Heart left ventricle (tissue), 16 donors: ENCODE results near the gene SLC9A3. TPM values are rescaled to one million over a fixed set of nuclear protein-coding genes. Genes with fewer than 3 reads are reported as not detected.

ENCODE experiments used
- ATAC-seq, 4 donors: fragments of 200-7000 bp; cut with Tn5 transposase; one replicate each; pipeline ENCODE4 v1.9.1; 2020 to 2022; ENCODE audit warnings: moderate library complexity in 4 of 4, mild to moderate bottlenecking in 3 of 4, moderate number of reproducible peaks in 1 of 4
- DNase-seq, 5 donors: peaks; one replicate each; pipeline ENCODE4 v3.0.0-alpha.2; 2020
- H3K27ac ChIP-seq, 12 donors: fragments of 200-600 bp; sonication (generic) in 4 of 12; one replicate each; pipeline versions ENCODE4 v1.5.0 to v1.8.0; 2016 to 2022; ENCODE audit warnings: mild to moderate bottlenecking in 2 of 12
- H3K27me3 ChIP-seq, 9 donors: fragments of 200-600 bp; sonication (generic) in 2 of 9; one replicate each; pipeline versions ENCODE4 v1.5.1 to v1.8.0; 2016 to 2022; ENCODE audit warnings: mild to moderate bottlenecking in 3 of 9
- H3K36me3 ChIP-seq, 9 donors: fragments of 200-600 bp; sonication (generic) in 2 of 9; one replicate each; pipeline versions ENCODE4 v1.5.0 to v1.8.0; 2018 to 2022; ENCODE audit warnings: mild to moderate bottlenecking in 2 of 9
- H3K4me1 ChIP-seq, 12 donors: fragments of 200-600 bp; sonication (generic) in 4 of 12; one replicate each; pipeline versions ENCODE4 v1.5.0 to v1.8.0; 2016 to 2022; ENCODE audit warnings: mild to moderate bottlenecking in 3 of 12
- H3K4me3 ChIP-seq, 12 donors: fragments of 200-600 bp; sonication (generic) in 4 of 12; one replicate each; pipeline versions ENCODE4 v1.5.0 to v1.8.0; 2017 to 2022; ENCODE audit warnings: mild to moderate bottlenecking in 9 of 12, moderate library complexity in 4 of 12
- H3K9me3 ChIP-seq, 12 donors: fragments of 200-600 bp; sonication (generic) in 4 of 12; one replicate each; pipeline versions ENCODE4 v1.5.0 to v1.8.0; 2016 to 2022; ENCODE audit warnings: mild to moderate bottlenecking in 1 of 12
- CTCF ChIP-seq, 12 donors: fragments of 200-600 bp; sonication (generic) in 4 of 12; IDR thresholded peaks; one replicate each; pipeline versions ENCODE4 v1.5.0 to v1.8.0; 2018 to 2022; ENCODE audit warnings: antibody characterized with exemption in 12 of 12, mild to moderate bottlenecking in 5 of 12
- POLR2A ChIP-seq, 2 donors: fragments of 450-650 bp; IDR thresholded peaks; one replicate each; pipeline ENCODE4 v1.6.1; 2017; ENCODE audit warnings: antibody characterized with exemption in 2 of 2, mild to moderate bottlenecking in 2 of 2, moderate library complexity in 2 of 2
- WGBS, 4 donors: extraction: QIAGEN DNeasy Blood & Tissue Kit in 2 of 4; methylation state at CpG; one replicate each; pipeline versions ENCODE4 v1.1.5 to v1.1.7; 2013 to 2018; 5-methylcytosine and 5-hydroxymethylcytosine counted together
- intact Hi-C, 10 donors: fragments of 100-400 bp; cut with DNase I; formaldehyde crosslinking; loops; one replicate each; pipeline versions ENCODE4 v1.11.1 to v1.14.2; 2022
- polyA plus RNA-seq, 2 donors: library from polyadenylated mRNA; stranded (reverse); fragments of 200-250 nt; gene quantifications; one replicate each; pipeline ENCODE4 v1.2.3, GENCODE V29; 2013
- total RNA-seq, 9 donors: library from RNA; depleted of rRNA in 2 of 9; stranded (reverse); fragments of >200 nt in 2 of 9; fragmentation: NEBNext Ultra II Directional in 3 of 9; extraction: Animal tissue kit (Norgen Biotek cat#: 25700) in 3 of 9; gene quantifications; one replicate each; pipeline versions ENCODE4 v1.1.0 to v1.2.4, GENCODE V29; 2016 to 2023
- donor health status: ischemic (EF 13 %, LVEDD 7.1; RV severe dilation, severe dysfunction).
- donor health status: healthy with polysubstance abuse.
- donor health status: DM: no; HTN: yes; CAD: no.
- donor health status: DM: no; HTN: no; CAD: no.
- donor health status: ischemic (EF 25% LVEDD 6.9; RV normal size, moderate dysfunction).
- donor health status: ischemic (EF 25% LVEDD 5.7; RV mildly dilated, moderate dysfunction).
- donor health status: healthy.
- donor health status: DM: yes; HTN: yes; CAD: no.
- donor health status: ischemic (EF 35%, LVEDD 5.7; RV mildly dilated, moderate dysfunction).
- donor health status: nonischemic (EF 11% LVEDD 7.7; RV severe dilation, severe dysfunction).
- donor health status: DM: yes; HTN: yes; CAD: no.
- donor health status: PGD.
- donor health status: ischemic (EF 29% LVEDD 5.4; RV normal size, mild dysfunction).
- donor health status: nonischemic (EF 23%, LVEDD 6.1; RV moderate dilation, normal function).

SLC9A3 gene
- total and polyA plus RNA-seq, 11 donors = 0.50 to 3.8 (median 1.0) TPM

DNA sequence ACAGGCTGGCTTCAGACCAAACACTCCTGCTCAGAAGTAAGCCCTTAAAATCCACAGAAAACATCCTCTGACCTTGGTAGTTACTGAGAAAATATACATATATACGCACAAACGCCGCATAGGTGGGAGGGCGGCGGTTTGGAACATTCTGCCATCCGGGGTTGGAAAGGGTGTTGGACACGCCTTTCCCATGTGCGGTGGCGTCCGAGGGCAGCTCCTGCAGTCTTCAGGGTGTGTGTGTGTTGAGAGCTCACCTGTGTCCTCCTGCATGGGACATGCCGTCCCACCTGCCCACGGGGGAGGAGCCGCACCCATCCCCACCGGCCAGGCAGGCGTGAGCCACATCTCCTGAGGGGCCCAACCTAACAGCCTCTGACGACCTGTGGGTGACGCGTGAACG is 28.2 kb downstream of the SLC9A3 start:
- H3K36me3 ChIP-seq = no peaks in the 10 kb centered on the region
- no peaks in the 10 kb centered on the region for H3K4me1 ChIP-seq
- TF ChIP-seq CTCF (IDR thresholded peaks at IDR 0.05) (no peak), POLR2A (IDR thresholded peaks at IDR 0.05) (no peak)
- H3K9me3 ChIP-seq = no peaks in the 10 kb centered on the region
- H3K4me3 ChIP-seq = no peak overlapping the region
- H3K27me3 ChIP-seq = peaks cover 5 to 69% (median 22%) of the 10 kb centered on the region in 9 donors
- ATAC-seq = no peak
- DNase-seq = no peak
- intact Hi-C loops = no loop called here
- no peak overlapping the region for H3K27ac ChIP-seq
- WGBS, 4 donors = 51 to 62% (median 62%) methylated on average over 14 to 19 of the region's 19 CpGs

- no peak for DNase-seq
- peaks cover 5 to 75% (median 20%) of the 10 kb centered on the region in 9 donors for H3K27me3 ChIP-seq
- WGBS, 4 donors = 85 to 93% (median 90%) methylated on average over 34 to 38 of the region's 38 CpGs
Measured at GRCh38 chr5:494667-495255, 29.5 kb downstream of the SLC9A3 start.

GRCh38 chr5:493758-494157 is 30.5 kb downstream of the SLC9A3 start:
- no peak overlapping the region for H3K4me3 ChIP-seq
- no peak for DNase-seq
- WGBS, 4 donors = 38 to 55% (median 47%) methylated on average over 11 to 13 of the region's 13 CpGs
- H3K4me1 ChIP-seq = no peaks in the 10 kb centered on the region
- H3K9me3 ChIP-seq = no peaks in the 10 kb centered on the region
- intact Hi-C loops = no loop called here
- peaks cover 3 to 70% (median 18%) of the 10 kb centered on the region in 9 donors for H3K27me3 ChIP-seq
- ATAC-seq = no peak
- no peak overlapping the region for H3K27ac ChIP-seq
- no peaks in the 10 kb centered on the region for H3K36me3 ChIP-seq
- no peak for TF ChIP-seq CTCF (IDR thresholded peaks at IDR 0.05)
- TF ChIP-seq POLR2A (IDR thresholded peaks at IDR 0.05) = no peak

More at GRCh38 chr5:494667-495255, 29.5 kb downstream of the SLC9A3 start:
- H3K27ac ChIP-seq = no peak overlapping the region
- intact Hi-C loops = no loop called here
- ATAC-seq = no peak
- no peak overlapping the region for H3K4me3 ChIP-seq
- no peaks in the 10 kb centered on the region for H3K4me1 ChIP-seq
- no peaks in the 10 kb centered on the region for H3K9me3 ChIP-seq
- no peaks in the 10 kb centered on the region for H3K36me3 ChIP-seq
- TF ChIP-seq POLR2A (IDR thresholded peaks at IDR 0.05) (no peak), CTCF (IDR thresholded peaks at IDR 0.05) (no peak)

GRCh38 chr5:493119-493701 is 31.0 kb downstream of the SLC9A3 start:
- no peak for DNase-seq
- Histone ChIP-seq H3K27me3 (peaks cover under 1 to 69% (median 18%) of the 10 kb centered on the region in 9 donors), H3K4me1 (no peaks in the 10 kb centered on the region), H3K9me3 (no peaks in the 10 kb centered on the region), H3K27ac (no peak overlapping the region), H3K4me3 (no peak overlapping the region), H3K36me3 (no peaks in the 10 kb centered on the region)
- TF ChIP-seq CTCF (IDR thresholded peaks at IDR 0.05) (no peak), POLR2A (IDR thresholded peaks at IDR 0.05) (no peak)
- intact Hi-C loops = no loop called here
- peak in 1 of 4 donors; percentile 28 for ATAC-seq
- WGBS, 4 donors = 54 to 60% (median 56%) methylated on average over 25 to 26 of the region's 26 CpGs
